Fibroblast of mammary gland (primary cell): Measurements from ENCODE around the gene CD44.

Experiments
- DNase-seq: peaks from one replicate; pipeline ENCODE4 v3.0.0-alpha.2; 2010; ENCODE audit warnings: low read depth
- H3K4me3 ChIP-seq: 2 replicates; pipeline ENCODE4 v1.5.1; 2011; ENCODE audit warnings: low read depth, mild to moderate bottlenecking, low read length, moderate library complexity; ENCODE audit not compliant: control insufficient read depth
- TF ChIP-seq, protein P1 (sequence below): conservative IDR thresholded peaks from 2 replicates; pipeline ENCODE4 v1.5.1; 2011; ENCODE audit warnings: low read depth, low read length, inconsistent platforms; ENCODE audit not compliant: control insufficient read depth, insufficient read depth

Gene CD44

DNA sequence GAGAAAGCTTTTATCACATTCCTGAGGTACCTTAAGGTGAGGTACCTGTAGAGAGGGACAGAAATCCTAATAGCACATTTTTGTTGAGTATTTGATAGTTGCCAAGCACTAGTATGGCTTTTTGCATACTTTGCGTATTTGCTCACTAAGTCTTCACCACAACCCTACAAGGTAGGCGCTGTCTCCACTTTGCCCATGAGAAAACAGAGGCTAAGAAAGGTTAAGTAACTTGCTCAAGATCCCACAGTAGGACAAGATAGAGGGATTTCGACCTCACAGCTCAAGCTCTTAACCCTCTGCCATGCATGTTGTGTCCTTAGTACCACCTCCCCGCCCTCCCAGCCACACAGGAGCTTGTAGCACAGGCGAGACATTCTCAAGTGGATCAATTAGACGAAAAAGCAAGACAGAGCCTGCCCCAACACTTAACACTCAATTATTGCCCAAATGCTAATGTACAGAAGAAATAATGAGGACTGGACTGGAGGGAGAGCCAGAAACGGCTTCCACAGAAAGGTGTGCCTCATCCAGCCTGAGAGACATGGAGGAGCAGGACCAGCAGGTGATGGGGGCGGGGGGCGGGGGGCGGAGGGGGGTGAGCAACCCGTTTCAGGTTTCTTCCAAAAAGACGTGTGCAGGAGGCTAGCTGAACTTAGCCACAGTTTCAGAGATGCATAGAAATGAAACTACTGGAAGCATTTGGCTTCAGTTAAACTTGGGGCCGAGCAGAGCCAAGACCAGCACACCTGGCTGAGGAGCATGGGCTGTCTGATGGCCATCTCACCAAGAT lies 26.7 kb upstream of the CD44 start:
- TF ChIP-seq, protein P1, sequence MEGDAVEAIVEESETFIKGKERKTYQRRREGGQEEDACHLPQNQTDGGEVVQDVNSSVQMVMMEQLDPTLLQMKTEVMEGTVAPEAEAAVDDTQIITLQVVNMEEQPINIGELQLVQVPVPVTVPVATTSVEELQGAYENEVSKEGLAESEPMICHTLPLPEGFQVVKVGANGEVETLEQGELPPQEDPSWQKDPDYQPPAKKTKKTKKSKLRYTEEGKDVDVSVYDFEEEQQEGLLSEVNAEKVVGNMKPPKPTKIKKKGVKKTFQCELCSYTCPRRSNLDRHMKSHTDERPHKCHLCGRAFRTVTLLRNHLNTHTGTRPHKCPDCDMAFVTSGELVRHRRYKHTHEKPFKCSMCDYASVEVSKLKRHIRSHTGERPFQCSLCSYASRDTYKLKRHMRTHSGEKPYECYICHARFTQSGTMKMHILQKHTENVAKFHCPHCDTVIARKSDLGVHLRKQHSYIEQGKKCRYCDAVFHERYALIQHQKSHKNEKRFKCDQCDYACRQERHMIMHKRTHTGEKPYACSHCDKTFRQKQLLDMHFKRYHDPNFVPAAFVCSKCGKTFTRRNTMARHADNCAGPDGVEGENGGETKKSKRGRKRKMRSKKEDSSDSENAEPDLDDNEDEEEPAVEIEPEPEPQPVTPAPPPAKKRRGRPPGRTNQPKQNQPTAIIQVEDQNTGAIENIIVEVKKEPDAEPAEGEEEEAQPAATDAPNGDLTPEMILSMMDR = no peak
- no peak overlapping the region for H3K4me3 ChIP-seq

DNA sequence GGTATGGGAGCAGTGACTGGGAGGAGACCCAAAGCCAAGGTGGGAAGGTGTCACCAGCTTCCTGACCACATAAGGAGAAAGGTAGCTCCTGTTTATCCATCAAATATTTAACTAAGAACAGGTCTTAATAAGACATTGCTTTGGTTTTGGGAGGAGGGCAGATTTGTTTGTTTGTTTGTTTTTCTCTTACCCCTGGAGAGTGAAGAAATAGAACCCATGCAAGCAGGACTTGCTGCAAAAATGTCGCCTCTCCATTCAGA lies 26.2 kb upstream of the CD44 start:
- no peak overlapping the region for H3K4me3 ChIP-seq
- TF ChIP-seq, protein P1 = no peak
- DNase-seq = no peak

More for the DNA sequence above, 26.7 kb upstream of the CD44 start:
- DNase-seq = peak; percentile 58

DNA sequence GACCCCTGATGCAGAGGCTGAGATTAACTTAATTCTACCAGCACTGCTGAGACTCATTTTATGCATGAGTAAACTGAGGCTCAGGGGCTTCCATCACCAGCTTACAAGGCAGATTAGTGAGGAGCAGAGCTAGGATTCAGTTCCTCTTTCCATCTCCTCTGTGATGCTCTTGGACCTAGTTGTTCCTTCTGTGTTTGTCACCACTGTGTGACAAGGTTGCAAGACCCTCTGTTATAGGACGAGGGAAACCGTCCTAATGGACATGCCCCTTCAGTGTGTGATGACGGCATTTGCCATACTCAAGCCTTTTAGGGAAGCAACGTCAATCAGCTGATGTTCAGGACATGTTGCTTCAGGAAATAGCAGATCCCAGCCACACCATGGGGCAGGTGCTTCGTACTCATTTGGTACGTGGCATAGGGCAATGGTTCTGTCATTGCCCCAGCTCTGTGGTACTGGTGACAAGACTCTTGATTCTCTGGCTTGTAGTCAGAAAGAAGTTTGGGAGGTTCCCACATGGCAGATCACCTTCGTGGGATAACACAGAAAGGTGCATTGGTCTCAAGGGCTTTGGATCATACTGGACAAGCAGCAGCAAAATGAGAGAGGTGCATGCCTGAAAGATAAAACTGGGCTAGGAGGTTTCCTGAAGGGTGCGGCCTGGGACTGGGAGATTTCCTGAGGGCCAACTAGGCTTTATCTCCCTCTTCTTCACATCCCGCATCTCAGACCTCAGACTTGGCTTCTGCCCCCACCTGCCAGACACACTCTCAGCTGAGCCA lies 23.9 kb upstream of the CD44 start:
- no peak overlapping the region for H3K4me3 ChIP-seq
- no peak for DNase-seq
- TF ChIP-seq, protein P1 = no peak

DNA sequence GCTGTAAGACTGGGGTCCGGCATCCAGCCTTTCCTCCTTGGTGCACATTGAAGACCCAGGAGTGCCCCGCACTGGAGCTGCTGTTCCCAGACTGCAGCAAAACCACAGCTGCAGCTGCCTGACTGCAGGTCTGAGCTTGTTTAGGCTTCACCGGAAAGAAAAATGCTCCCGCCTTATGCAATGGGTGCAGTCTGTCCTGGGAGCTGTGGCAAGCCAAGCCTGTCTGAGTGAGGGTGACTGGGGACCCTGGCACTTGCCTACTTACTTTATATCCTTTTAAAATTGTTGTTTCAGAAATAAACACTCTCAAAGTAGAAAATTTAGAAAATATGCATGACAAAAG lies 23.3 kb upstream of the CD44 start:
- TF ChIP-seq, protein P1 = no peak
- no peak overlapping the region for H3K4me3 ChIP-seq
- no peak for DNase-seq

DNA sequence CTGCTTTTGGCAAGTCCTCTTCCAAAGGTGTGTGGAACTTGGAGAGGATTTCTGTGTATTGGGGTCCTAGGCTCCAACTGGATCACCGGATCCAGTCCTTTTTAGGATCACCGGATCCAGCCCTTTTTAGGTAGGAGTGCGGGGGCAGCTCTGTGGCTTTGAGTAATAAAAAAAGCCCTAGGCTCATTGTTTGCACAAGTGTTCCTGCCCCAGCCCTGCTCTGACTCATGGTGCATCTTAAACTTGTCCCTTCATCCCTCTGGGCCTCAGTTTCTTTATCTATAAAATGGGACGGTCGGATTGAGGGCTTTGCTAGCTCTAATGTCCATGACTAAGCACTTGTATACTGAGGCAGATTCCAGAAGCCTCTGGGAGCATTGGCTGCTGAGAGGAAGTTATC lies 22.7 kb upstream of the CD44 start:
- peak; percentile 70 for DNase-seq
- TF ChIP-seq, protein P1 = no peak
- no peak overlapping the region for H3K4me3 ChIP-seq

DNA sequence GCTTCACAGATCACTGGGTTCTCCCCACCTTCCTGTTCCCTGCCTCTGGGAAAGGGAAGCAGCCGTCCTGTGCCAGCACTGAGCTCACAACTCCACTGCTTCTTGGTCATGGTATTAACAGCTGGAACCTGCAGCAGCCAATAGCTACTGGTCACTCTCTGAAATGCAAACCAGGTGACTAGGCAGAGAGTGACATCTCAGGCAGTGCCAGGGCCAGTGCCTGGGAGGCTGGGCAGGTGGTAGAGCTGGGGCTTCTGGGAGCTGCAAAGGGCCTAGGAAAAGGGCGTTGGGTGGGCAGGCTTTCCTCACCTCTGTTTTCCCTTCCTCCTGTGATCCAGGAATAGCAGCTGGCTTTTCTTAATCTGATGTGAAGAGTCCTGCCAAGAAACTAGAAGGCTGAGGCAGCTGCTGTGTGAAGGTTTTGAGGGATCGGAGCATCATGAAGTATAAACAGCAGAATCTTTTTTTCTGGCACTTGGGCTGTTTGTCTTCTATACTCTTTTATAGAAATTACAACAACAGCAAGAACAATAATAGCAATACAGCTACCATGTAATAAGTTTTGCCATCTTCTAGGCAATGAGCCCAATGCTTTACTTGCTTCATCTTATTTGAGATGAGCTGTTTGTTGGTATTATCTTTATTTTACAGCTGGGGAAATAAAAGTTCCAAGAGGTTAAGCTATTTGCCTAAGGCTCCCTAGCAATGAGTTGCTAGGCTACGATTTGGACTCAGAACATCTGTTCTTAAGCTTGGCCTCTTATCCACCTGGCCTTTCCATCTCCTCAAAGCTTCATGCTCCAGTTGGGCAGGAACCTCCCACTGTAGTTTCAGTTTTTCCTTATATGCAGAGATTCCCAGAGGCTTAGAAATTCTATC lies 22.0 kb upstream of the CD44 start:
- TF ChIP-seq, protein P1 = no peak
- H3K4me3 ChIP-seq = no peak overlapping the region
- peak; percentile 81 for DNase-seq
